ENCODE data around the gene LMF1.

GRCh38 chr16:873889-874288 lies 96.9 kb downstream of the LMF1 start:
- TF ChIP-seq CTCF (IDR thresholded peaks at IDR 0.05; ENCODE audit: poor library complexity, severe bottlenecking) (no peak), POLR2AphosphoS5 (IDR thresholded peaks at IDR 0.05) (no peak), REST (IDR thresholded peaks at IDR 0.05; ENCODE audit: borderline replicate concordance) (no peak), MXI1 (conservative IDR thresholded peaks at IDR 0.05; ENCODE audit: poor library complexity, severe bottlenecking) (no peak), TAF1 (IDR thresholded peaks at IDR 0.05; ENCODE audit: low read depth) (no peak)

Measured in neural cell (in vitro differentiated cells).